ENCODE results near the gene SYT3.

SYT3 gene

GRCh38 chr19:50639121-50640112, at the start of gene SYT3:
TSS of gene SYT3 (minus strand) at chr19:50639881. CDS start at chr19:50637411, 2,470 bp downstream.
- DNase-seq: peak in 2 of 4 experiments; percentile 4 to 15

GRCh38 chr19:50688766-50689165, 49.1 kb upstream of the SYT3 start:
- DNase-seq: no peak

GRCh38 chr19:50686310-50687032, 46.8 kb upstream of the SYT3 start:
- DNase-seq: no peak

- peak; percentile 14 to 61 (median 36) for DNase-seq
These were observed 39.8 kb upstream of the SYT3 start for GRCh38 chr19:50679177-50680125.

GRCh38 chr19:50678323-50678722, 38.6 kb upstream of the SYT3 start:
- no peak for DNase-seq

GRCh38 chr19:50677636-50678035, 38.0 kb upstream of the SYT3 start:
- DNase-seq: no peak

GRCh38 chr19:50676625-50677197, 37.0 kb upstream of the SYT3 start:
- no peak for DNase-seq

GRCh38 chr19:50673118-50673517, 33.4 kb upstream of the SYT3 start:
- DNase-seq: no peak

- DNase-seq: no peak
These were observed 30.4 kb upstream of the SYT3 start for GRCh38 chr19:50670102-50670380.

- DNase-seq: peak in 2 of 4 experiments; percentile 3 to 11
These were observed 29.8 kb upstream of the SYT3 start for GRCh38 chr19:50669302-50670101.

GRCh38 chr19:50668879-50669278, 29.2 kb upstream of the SYT3 start:
- DNase-seq: no peak

- DNase-seq: no peak
These were observed 28.7 kb upstream of the SYT3 start for GRCh38 chr19:50668416-50668815.

GRCh38 chr19:50667759-50668231, 28.1 kb upstream of the SYT3 start:
- DNase-seq: no peak

- no peak for DNase-seq
These were observed 27.6 kb upstream of the SYT3 start for GRCh38 chr19:50667177-50667758.

- DNase-seq: no peak
These were observed 26.9 kb upstream of the SYT3 start for GRCh38 chr19:50666346-50667176.

GRCh38 chr19:50664204-50664603, 24.5 kb upstream of the SYT3 start:
- DNase-seq: no peak

- DNase-seq: no peak
These were observed 23.8 kb upstream of the SYT3 start for GRCh38 chr19:50663482-50663790.

GRCh38 chr19:50662651-50663481, 23.2 kb upstream of the SYT3 start:
- no peak for DNase-seq
